CD8-positive, alpha-beta memory T cell (primary cell): ENCODE results near the gene GPR61. TPM values are rescaled to one million over a fixed set of nuclear protein-coding genes. Genes with fewer than 3 reads are reported as not detected.

ENCODE experiments used
- CTCF ChIA-PET: fragments of 350-600 bp; sonication (Branson Sonifier 250); formaldehyde crosslinking; loops from one replicate; lab custom pipeline; 2021; ENCODE audit warnings: antibody characterized with exemption; lab: Charles Lee
- POLR2A ChIA-PET: fragments of 350-600 bp; sonication (Branson Sonifier 250); formaldehyde crosslinking; loops from one replicate; lab custom pipeline; 2021; ENCODE audit warnings: antibody characterized with exemption; lab: Charles Lee
- DNase-seq, 5 donors: peaks; one replicate each; pipeline versions ENCODE4 v3.0.0 to v3.0.0-alpha.2; 2020 to 2022; ENCODE audit warnings: mixed read lengths in 1 of 5
- H3K27ac ChIP-seq: one replicate; pipeline ENCODE4 v1.7.0; 2013; ENCODE audit warnings: low read depth, mild to moderate bottlenecking, low read length, moderate library complexity
- H3K27me3 ChIP-seq: 2 replicates; pipeline ENCODE4 v1.7.0; 2013; ENCODE audit warnings: low read length, mild to moderate bottlenecking; ENCODE audit not compliant: insufficient read depth, poor library complexity, severe bottlenecking
- H3K36me3 ChIP-seq: 2 replicates; pipeline ENCODE4 v1.7.0; 2013; ENCODE audit warnings: mild to moderate bottlenecking, low read length, moderate library complexity; ENCODE audit not compliant: insufficient read depth
- H3K4me1 ChIP-seq: 2 replicates; pipeline ENCODE4 v1.7.0; 2013; ENCODE audit warnings: mild to moderate bottlenecking, low read length, moderate library complexity; ENCODE audit not compliant: insufficient read depth
- H3K4me3 ChIP-seq: 2 replicates; pipeline ENCODE4 v1.7.0; 2013; ENCODE audit warnings: mild to moderate bottlenecking, low read length
- H3K9me3 ChIP-seq: 2 replicates; pipeline ENCODE4 v1.7.0; 2013; ENCODE audit warnings: mild to moderate bottlenecking, low read length
- H3K27ac Mint-ChIP-seq, 8 donors: one replicate each; pipeline ENCODE4 v1.8.0; 2020 to 2021; ENCODE audit warnings: mixed read lengths in 8 of 8, mild to moderate bottlenecking in 6 of 8, inconsistent platforms in 3 of 8, moderate library complexity in 3 of 8
- H3K27me3 Mint-ChIP-seq, 2 donors: one replicate each; pipeline ENCODE4 v1.8.0; 2020 to 2021; ENCODE audit warnings: mixed read lengths in 2 of 2, mild to moderate bottlenecking in 1 of 2, moderate library complexity in 1 of 2
- H3K36me3 Mint-ChIP-seq, 3 donors: one replicate each; pipeline ENCODE4 v1.8.0; 2020 to 2021; ENCODE audit warnings: mixed read lengths in 3 of 3, inconsistent platforms in 1 of 3, mild to moderate bottlenecking in 1 of 3
- H3K4me1 Mint-ChIP-seq, 3 donors: one replicate each; pipeline ENCODE4 v1.8.0; 2020 to 2021; ENCODE audit warnings: mixed read lengths in 3 of 3, inconsistent platforms in 1 of 3, mild to moderate bottlenecking in 1 of 3
- H3K4me3 Mint-ChIP-seq, 7 donors: one replicate each; pipeline ENCODE4 v1.8.0; 2020 to 2021; ENCODE audit warnings: mixed read lengths in 7 of 7, mild to moderate bottlenecking in 6 of 7, moderate library complexity in 4 of 7, inconsistent platforms in 2 of 7
- H3K9me3 Mint-ChIP-seq, 5 donors: one replicate each; pipeline ENCODE4 v1.8.0; 2020 to 2022; ENCODE audit warnings: mixed read lengths in 5 of 5, mild to moderate bottlenecking in 3 of 5, moderate library complexity in 2 of 5, inconsistent platforms in 1 of 5
- polyA plus RNA-seq: library from polyadenylated mRNA; unstranded; fragments of 300-500 nt; fragmentation: Illumina TruSeq; gene quantifications from one replicate; pipeline ENCODE4 v1.2.3, GENCODE V29; 2021
- total RNA-seq, 2 experiments: library from RNA; stranded (reverse); gene quantifications; one replicate each; pipeline ENCODE4 v1.2.3, GENCODE V29; 2021

Gene GPR61
- total RNA-seq (under 1 TPM in 1 of 2 experiments, not detected in 1; 0.39 TPM), polyA plus RNA-seq (not detected)

GRCh38 chr1:109539676-109540075, at the start of gene GPR61:
Gene GPR61, plus strand, starts transcription at chr1:109539872. Its CDS starts 3,151 bp downstream, at chr1:109543023.
- ChIA-PET POLR2A (interaction anchor here (0.6 kb wide), 1 partner anchor 860 kb away, joined by 12 read pairs; no protein-coding TSS in a partner anchor), CTCF (interaction anchor here (1.1 to 26.1 kb wide), 2 partner anchors 42 to 91 kb away, joined by 3 to 1339 read pairs; partner anchors contain the start of genes AMIGO1, ATXN7L2 and CYB561D1)
- Histone ChIP-seq H3K4me3 (no peak within 1 kb of the TSS), H3K9me3 (no peaks in the 10 kb centered on the region), H3K4me1 (no peaks in the 10 kb centered on the region), H3K36me3 (no peaks in the 10 kb centered on the region), H3K27me3 (no peaks in the 10 kb centered on the region), H3K27ac (no peak within 1 kb of the TSS)
- no peak within 1 kb of the TSS for H3K4me3 Mint-ChIP-seq
- H3K9me3 Mint-ChIP-seq = no peaks in the 10 kb centered on the region
- H3K27me3 Mint-ChIP-seq = peaks cover 0 to 2% of the 10 kb centered on the region in 2 donors
- H3K4me1 Mint-ChIP-seq = no peaks in the 10 kb centered on the region
- DNase-seq = no peak
- no peak within 1 kb of the TSS for H3K27ac Mint-ChIP-seq
- H3K36me3 Mint-ChIP-seq = no peaks in the 10 kb centered on the region

- peak; percentile 57 to 79 (median 61) for DNase-seq
- Histone ChIP-seq H3K27me3 (no peaks in the 10 kb centered on the region), H3K36me3 (peaks cover 6% of the 10 kb centered on the region), H3K4me1 (peaks cover 17% of the 10 kb centered on the region), H3K4me3 (no peak overlapping the region), H3K9me3 (no peaks in the 10 kb centered on the region), H3K27ac (no peak overlapping the region)
- CTCF ChIA-PET = interaction anchor here (0.7 to 32.5 kb wide), 16 partner anchors 10 to 249 kb away, joined by 3 to 1339 read pairs (median 4); partner anchors contain the start of genes AMIGO1, GNAI3, GPR61 and PSMA5
- POLR2A ChIA-PET = interaction anchor here (1.1 to 1.8 kb wide), 4 partner anchors 13 to 64 kb away, joined by 3 to 17 read pairs (median 4); no protein-coding TSS in a partner anchor
- Mint-ChIP-seq H3K4me1 (peaks cover 15 to 36% (median 23%) of the 10 kb centered on the region in 3 donors), H3K4me3 (peak overlapping the region in 1 of 7 donors; percentile 86), H3K9me3 (no peaks in the 10 kb centered on the region), H3K36me3 (peaks cover 0 to 43% (median 4%) of the 10 kb centered on the region in 3 donors), H3K27me3 (no peaks in the 10 kb centered on the region), H3K27ac (peak overlapping the region in 2 of 8 donors; percentile 23 to 81)
Observed at GRCh38 chr1:109490029-109490933, 49.4 kb upstream of the GPR61 start.

GRCh38 chr1:109490934-109491302, 48.8 kb upstream of the GPR61 start:
- Mint-ChIP-seq H3K27me3 (no peaks in the 10 kb centered on the region), H3K4me1 (peaks cover 21 to 39% (median 26%) of the 10 kb centered on the region in 3 donors), H3K36me3 (peaks cover under 1 to 47% (median 4%) of the 10 kb centered on the region in 3 donors), H3K9me3 (no peaks in the 10 kb centered on the region), H3K4me3 (peak overlapping the region in 1 of 7 donors; percentile 86), H3K27ac (peak overlapping the region in 2 of 8 donors; percentile 23 to 81)
- no peak for DNase-seq
- H3K36me3 ChIP-seq = peaks cover 12% of the 10 kb centered on the region
- H3K4me1 ChIP-seq = peaks cover 23% of the 10 kb centered on the region
- POLR2A ChIA-PET = interaction anchor here (1.1 to 1.8 kb wide), 4 partner anchors 12 to 65 kb away, joined by 3 to 17 read pairs (median 4); no protein-coding TSS in a partner anchor
- no peaks in the 10 kb centered on the region for H3K27me3 ChIP-seq
- CTCF ChIA-PET = interaction anchor here (0.7 to 32.5 kb wide), 15 partner anchors 11 to 248 kb away, joined by 3 to 1339 read pairs (median 4); partner anchors contain the start of genes AMIGO1, GNAI3, GPR61 and PSMA5
- H3K27ac ChIP-seq = no peak overlapping the region
- no peak overlapping the region for H3K4me3 ChIP-seq
- H3K9me3 ChIP-seq = no peaks in the 10 kb centered on the region

GRCh38 chr1:109491372-109491771, 48.3 kb upstream of the GPR61 start:
- Histone ChIP-seq H3K36me3 (peaks cover 17% of the 10 kb centered on the region), H3K27ac (no peak overlapping the region), H3K27me3 (no peaks in the 10 kb centered on the region), H3K9me3 (no peaks in the 10 kb centered on the region), H3K4me1 (peaks cover 28% of the 10 kb centered on the region), H3K4me3 (no peak overlapping the region)
- Mint-ChIP-seq H3K4me1 (peaks cover 25 to 40% (median 30%) of the 10 kb centered on the region in 3 donors), H3K36me3 (peaks cover 5 to 50% (median 8%) of the 10 kb centered on the region in 3 donors), H3K27me3 (no peaks in the 10 kb centered on the region), H3K4me3 (no peak overlapping the region), H3K27ac (peak overlapping the region in 1 of 8 donors; percentile 33), H3K9me3 (no peaks in the 10 kb centered on the region)
- no peak for DNase-seq
- ChIA-PET POLR2A (interaction anchor here (1.1 to 1.8 kb wide), 4 partner anchors 12 to 66 kb away, joined by 3 to 17 read pairs (median 4); no protein-coding TSS in a partner anchor), CTCF (interaction anchor here (0.9 to 32.5 kb wide), 17 partner anchors 9 to 493 kb away, joined by 3 to 1339 read pairs (median 5); partner anchors contain the start of genes AHCYL1, AMIGO1, ATXN7L2 and GNAI3)

GRCh38 chr1:109492779-109493178, 46.9 kb upstream of the GPR61 start:
- ChIA-PET POLR2A (interaction anchor here (1.0 to 2.7 kb wide), 3 partner anchors 17 to 40 kb away, joined by 4 to 20 read pairs (median 5); partner anchors contain the start of gene AMIGO1), CTCF (interaction anchor here (1.0 to 32.5 kb wide), 13 partner anchors 10 to 492 kb away, joined by 3 to 1339 read pairs (median 6); partner anchors contain the start of genes AHCYL1, AMIGO1, ATXN7L2 and GNAI3)
- no peak for DNase-seq
- Mint-ChIP-seq H3K9me3 (no peaks in the 10 kb centered on the region), H3K27me3 (no peaks in the 10 kb centered on the region), H3K36me3 (peaks cover 5 to 52% (median 11%) of the 10 kb centered on the region in 3 donors), H3K4me1 (peaks cover 34 to 51% (median 40%) of the 10 kb centered on the region in 3 donors), H3K4me3 (peak overlapping the region in 4 of 7 donors; percentile 8 to 92 (median 46)), H3K27ac (no peak overlapping the region)
- H3K27me3 ChIP-seq = no peaks in the 10 kb centered on the region
- H3K36me3 ChIP-seq = peaks cover 30% of the 10 kb centered on the region
- peaks cover 42% of the 10 kb centered on the region for H3K4me1 ChIP-seq
- H3K27ac ChIP-seq = no peak overlapping the region
- H3K9me3 ChIP-seq = no peaks in the 10 kb centered on the region
- H3K4me3 ChIP-seq = no peak overlapping the region

GRCh38 chr1:109493227-109493626, 46.4 kb upstream of the GPR61 start:
- H3K27ac ChIP-seq = no peak overlapping the region
- CTCF ChIA-PET = interaction anchor here (1.0 to 32.5 kb wide), 16 partner anchors 10 to 297 kb away, joined by 3 to 1339 read pairs (median 5); partner anchors contain the start of genes AMIGO1, ATXN7L2, GNAI3 and GPR61
- H3K4me1 ChIP-seq = peaks cover 46% of the 10 kb centered on the region
- POLR2A ChIA-PET = interaction anchor here (1.0 to 2.7 kb wide), 5 partner anchors 10 to 55 kb away, joined by 4 to 20 read pairs (median 6); partner anchors contain the start of genes AMIGO1 and GNAI3
- Mint-ChIP-seq H3K27ac (peak overlapping the region in 2 of 8 donors; percentile 64 to 95), H3K9me3 (no peaks in the 10 kb centered on the region), H3K4me3 (peak overlapping the region; percentile 92 to 98 (median 95)), H3K4me1 (peaks cover 37 to 55% (median 45%) of the 10 kb centered on the region in 3 donors), H3K27me3 (no peaks in the 10 kb centered on the region), H3K36me3 (peaks cover 5 to 52% (median 12%) of the 10 kb centered on the region in 3 donors)
- peaks cover 32% of the 10 kb centered on the region for H3K36me3 ChIP-seq
- no peaks in the 10 kb centered on the region for H3K27me3 ChIP-seq
- no peak for DNase-seq
- no peak overlapping the region for H3K4me3 ChIP-seq
- H3K9me3 ChIP-seq = no peaks in the 10 kb centered on the region
